ENCODE data around the gene JOSD1.
"Not testable (repeated sequence)": the region's sequence is repeated elsewhere in the genome, so short reads cannot be mapped to it uniquely, and the experiment has no call there.

Gene JOSD1

GRCh38 chr22:38684895-38685294, 15.8 kb downstream of the JOSD1 start:
- no peak for DNase-seq (ENCODE audit: low read depth)

- DNase-seq (ENCODE audit: low read depth): peak; percentile 73
Measured at GRCh38 chr22:38681582-38682335, 19.0 kb downstream of the JOSD1 start, which contains the start of gene TOMM22. TSS of gene TOMM22 (plus strand) at chr22:38681957. CDS start at chr22:38681979, 22 bp downstream.

GRCh38 chr22:38675833-38676232, 24.9 kb downstream of the JOSD1 start:
- no peak for DNase-seq (ENCODE audit: low read depth)

GRCh38 chr22:38674888-38675287, 25.9 kb downstream of the JOSD1 start:
- no peak for DNase-seq (ENCODE audit: low read depth)

- DNase-seq (ENCODE audit: low read depth): peak; percentile 6
Measured at GRCh38 chr22:38657045-38657909, 43.5 kb downstream of the JOSD1 start.

- peak; percentile 69 for DNase-seq (ENCODE audit: low read depth)
Measured at GRCh38 chr22:38656256-38657044, 44.3 kb downstream of the JOSD1 start, which contains the start of the genes CBY1 and FAM227A. TSS of gene CBY1 (plus strand) at chr22:38656638. CDS start at chr22:38668055, 11,417 bp downstream. TSS of gene FAM227A (minus strand) at chr22:38656392. CDS start at chr22:38650168, 6,224 bp downstream.

GRCh38 chr22:38655519-38656255, 45.1 kb downstream of the JOSD1 start:
- DNase-seq (ENCODE audit: low read depth): peak; percentile 8

GRCh38 chr22:38653741-38654140, 47.0 kb downstream of the JOSD1 start:
- no peak for DNase-seq (ENCODE audit: low read depth)

- DNase-seq (ENCODE audit: low read depth): no peak
Measured at GRCh38 chr22:38652859-38653258, 47.9 kb downstream of the JOSD1 start.

GRCh38 chr22:38649841-38650522, 50.8 kb downstream of the JOSD1 start:
- DNase-seq (ENCODE audit: low read depth): no peak

- no peak for DNase-seq (ENCODE audit: low read depth)
Measured at GRCh38 chr22:38645430-38645829, 55.3 kb downstream of the JOSD1 start.

- DNase-seq (ENCODE audit: low read depth): not testable (repeated sequence)
Measured at GRCh38 chr22:38644245-38644644, 56.5 kb downstream of the JOSD1 start.

- no peak for DNase-seq (ENCODE audit: low read depth)
Measured at GRCh38 chr22:38641476-38642040, 59.2 kb downstream of the JOSD1 start.

- DNase-seq (ENCODE audit: low read depth): no peak
Measured at GRCh38 chr22:38638728-38639127, 62.0 kb downstream of the JOSD1 start.

- no peak for DNase-seq (ENCODE audit: low read depth)
Measured at GRCh38 chr22:38638216-38638615, 62.5 kb downstream of the JOSD1 start.
